HL-60 (cell line): ENCODE results near the gene FGD6.

Source experiments
- DNase-seq, 2 experiments: peaks; one replicate each; pipeline ENCODE4 v3.0.0-alpha.2; 2010 to 2020; ENCODE audit warnings: low read depth in 1 of 2, low spot score in 1 of 2
- H3K27ac ChIP-seq: fragments of 250-450 bp; sonication (Bioruptor Pico); replicated peaks from 2 replicates; pipeline ENCODE4 v1.5.1; 2020; ENCODE audit warnings: mild to moderate bottlenecking, moderate library complexity
- H3K27me3 ChIP-seq: fragments of 250-450 bp; sonication (Bioruptor Pico); 2 replicates; pipeline ENCODE4 v1.5.1; 2021; ENCODE audit warnings: mild to moderate bottlenecking, moderate library complexity; ENCODE audit not compliant: insufficient read depth, poor library complexity, severe bottlenecking
- H3K4me3 ChIP-seq: replicated peaks from 2 replicates; pipeline ENCODE4 v1.5.1; 2011; ENCODE audit warnings: mild to moderate bottlenecking, control low read depth, low read length; ENCODE audit not compliant: insufficient read depth
- CTCF ChIP-seq: IDR thresholded peaks from one replicate; pipeline ENCODE4 v1.5.1; 2011; ENCODE audit warnings: low read length, control low read depth, inconsistent platforms; ENCODE audit not compliant: insufficient read depth
- GABPA ChIP-seq: IDR thresholded peaks from 2 replicates; pipeline ENCODE4 v1.6.1; 2012; ENCODE audit warnings: low read depth
- POLR2AphosphoS5 ChIP-seq: IDR thresholded peaks from 2 replicates; pipeline ENCODE4 v1.6.1; 2012; ENCODE audit warnings: low read depth
- REST ChIP-seq: IDR thresholded peaks from 2 replicates; pipeline ENCODE4 v1.6.1; 2012; ENCODE audit warnings: low read depth; ENCODE audit not compliant: insufficient replicate concordance
- SPI1 ChIP-seq: IDR thresholded peaks from 2 replicates; pipeline ENCODE4 v1.6.1; 2012; ENCODE audit warnings: low read depth, mild to moderate bottlenecking, borderline replicate concordance

FGD6 gene

GRCh38 chr12:95253386-95253785, 36.1 kb upstream of the FGD6 start:
- Histone ChIP-seq H3K4me3 (no peak overlapping the region), H3K27ac (no peak overlapping the region), H3K27me3 (no peaks in the 10 kb centered on the region)
- DNase-seq, result no peak
- no peak for TF ChIP-seq CTCF
- TF ChIP-seq POLR2AphosphoS5, result no peak
- TF ChIP-seq REST, result no peak
- no peak for TF ChIP-seq SPI1
- no peak for TF ChIP-seq GABPA

- no peaks in the 10 kb centered on the region for H3K27me3 ChIP-seq
- no peak overlapping the region for H3K27ac ChIP-seq
- no peak for TF ChIP-seq SPI1
- DNase-seq, result no peak
- H3K4me3 ChIP-seq, result no peak overlapping the region
Measured at GRCh38 chr12:95248604-95249360, 31.5 kb upstream of the FGD6 start.

GRCh38 chr12:95248095-95248494, 30.8 kb upstream of the FGD6 start:
- no peaks in the 10 kb centered on the region for H3K27me3 ChIP-seq
- no peak overlapping the region for H3K27ac ChIP-seq
- no peak overlapping the region for H3K4me3 ChIP-seq
- TF ChIP-seq REST (no peak), GABPA (no peak), CTCF (no peak), SPI1 (no peak), POLR2AphosphoS5 (no peak)
- no peak for DNase-seq

- Histone ChIP-seq H3K27ac (no peak overlapping the region), H3K4me3 (no peak overlapping the region), H3K27me3 (no peaks in the 10 kb centered on the region)
- DNase-seq, result no peak
- no peak for TF ChIP-seq CTCF
- TF ChIP-seq GABPA, result no peak
- TF ChIP-seq SPI1, result no peak
- no peak for TF ChIP-seq REST
- TF ChIP-seq POLR2AphosphoS5, result no peak
Measured at GRCh38 chr12:95244350-95244749, 27.1 kb upstream of the FGD6 start.
